Activated CD8-positive, alpha-beta memory T cell treated with anti-CD3 and anti-CD28 coated beads for 24 hours (primary cell): ENCODE results near the gene KCNJ14.

Experiments used
- DNase-seq: peaks from one replicate; pipeline ENCODE4 v3.0.0-alpha.2; 2020

KCNJ14 gene

DNA sequence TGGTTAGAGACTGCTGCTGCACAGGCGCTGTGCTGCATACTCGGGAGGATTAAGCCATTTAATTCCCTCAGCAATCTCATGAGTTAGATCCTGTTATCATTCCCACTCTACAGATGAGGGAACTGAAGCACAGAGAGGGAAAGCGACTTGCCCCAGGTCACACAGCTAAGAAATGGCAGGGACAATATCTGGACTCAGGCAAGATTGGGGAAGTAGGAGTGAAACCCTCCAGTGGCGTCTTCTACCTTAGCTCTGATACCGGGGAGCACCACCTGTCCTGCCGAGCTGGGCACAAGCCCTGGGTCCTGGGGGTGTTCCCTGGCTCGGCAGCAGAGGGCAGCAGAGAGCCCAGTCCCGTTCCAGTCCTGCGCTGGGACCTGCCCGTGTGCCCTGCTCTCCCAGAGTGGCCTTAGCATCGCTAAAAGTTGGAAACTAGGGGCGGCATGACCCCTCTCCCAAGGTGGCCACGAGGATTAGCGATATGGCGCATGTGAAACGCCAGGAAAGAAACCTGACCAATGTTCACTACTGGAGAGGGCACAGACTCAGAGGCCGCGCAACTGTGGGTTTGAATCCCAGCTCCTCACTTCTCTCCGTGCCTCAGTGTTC is 34.3 kb downstream of the KCNJ14 start:
- DNase-seq, result peak; percentile 95

DNA sequence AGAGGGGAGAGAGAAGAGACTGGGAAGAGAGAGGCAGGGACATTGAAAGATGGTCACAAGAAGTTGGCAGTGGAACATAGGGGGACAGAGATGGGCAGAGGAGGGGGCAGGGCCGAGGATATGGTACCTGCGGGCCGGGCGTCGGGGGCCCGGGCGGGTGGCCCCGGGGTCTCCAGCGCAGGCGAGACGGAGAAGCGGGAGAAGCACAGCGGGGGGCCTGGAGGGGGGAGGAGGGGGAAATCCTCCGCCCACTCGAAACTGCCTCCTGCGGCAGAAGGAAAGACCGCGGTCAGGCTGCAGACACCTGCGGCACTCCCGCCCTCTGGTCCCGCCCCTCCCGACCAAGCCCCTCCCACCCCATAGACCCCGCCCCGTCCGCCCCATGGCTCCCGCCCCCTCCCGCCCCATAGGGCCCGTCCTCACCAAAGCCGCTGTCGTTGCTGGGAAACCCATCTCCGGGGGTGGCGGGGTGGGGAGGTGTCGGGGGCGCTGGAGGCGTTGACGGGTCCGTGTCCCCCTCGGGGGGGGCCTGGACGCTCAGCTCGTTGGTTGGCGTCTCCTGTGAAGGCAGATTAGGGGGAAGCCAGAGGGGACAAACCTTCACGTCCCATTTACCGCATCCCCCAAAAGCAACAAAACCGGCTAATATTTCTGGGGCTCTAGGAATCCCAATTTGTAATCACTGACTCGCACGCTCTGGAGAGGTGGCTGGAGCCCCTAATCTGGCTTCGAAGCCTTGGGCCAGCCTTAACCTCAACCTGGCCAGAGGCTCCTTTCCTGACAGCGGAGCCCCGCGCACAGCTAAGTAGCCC is 35.8 kb downstream of the KCNJ14 start:
- peak; percentile 80 for DNase-seq

DNA sequence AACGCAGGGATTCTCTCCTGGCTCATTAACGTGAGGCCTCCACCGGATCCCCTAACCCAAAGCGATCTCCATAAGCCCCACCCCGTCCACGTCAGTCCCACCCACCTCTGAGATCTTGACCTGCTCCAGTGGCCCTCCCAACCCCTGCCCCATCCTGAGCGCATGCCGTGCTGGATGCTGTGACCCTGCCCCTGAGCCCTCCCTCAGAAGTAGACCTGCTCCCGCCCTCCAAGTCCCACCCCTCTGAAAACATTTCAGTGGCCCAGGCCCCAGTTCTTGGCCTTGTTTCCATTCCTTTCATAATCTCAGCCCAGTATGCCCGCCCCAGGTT is 36.4 kb downstream of the KCNJ14 start:
- DNase-seq, result no peak

DNA sequence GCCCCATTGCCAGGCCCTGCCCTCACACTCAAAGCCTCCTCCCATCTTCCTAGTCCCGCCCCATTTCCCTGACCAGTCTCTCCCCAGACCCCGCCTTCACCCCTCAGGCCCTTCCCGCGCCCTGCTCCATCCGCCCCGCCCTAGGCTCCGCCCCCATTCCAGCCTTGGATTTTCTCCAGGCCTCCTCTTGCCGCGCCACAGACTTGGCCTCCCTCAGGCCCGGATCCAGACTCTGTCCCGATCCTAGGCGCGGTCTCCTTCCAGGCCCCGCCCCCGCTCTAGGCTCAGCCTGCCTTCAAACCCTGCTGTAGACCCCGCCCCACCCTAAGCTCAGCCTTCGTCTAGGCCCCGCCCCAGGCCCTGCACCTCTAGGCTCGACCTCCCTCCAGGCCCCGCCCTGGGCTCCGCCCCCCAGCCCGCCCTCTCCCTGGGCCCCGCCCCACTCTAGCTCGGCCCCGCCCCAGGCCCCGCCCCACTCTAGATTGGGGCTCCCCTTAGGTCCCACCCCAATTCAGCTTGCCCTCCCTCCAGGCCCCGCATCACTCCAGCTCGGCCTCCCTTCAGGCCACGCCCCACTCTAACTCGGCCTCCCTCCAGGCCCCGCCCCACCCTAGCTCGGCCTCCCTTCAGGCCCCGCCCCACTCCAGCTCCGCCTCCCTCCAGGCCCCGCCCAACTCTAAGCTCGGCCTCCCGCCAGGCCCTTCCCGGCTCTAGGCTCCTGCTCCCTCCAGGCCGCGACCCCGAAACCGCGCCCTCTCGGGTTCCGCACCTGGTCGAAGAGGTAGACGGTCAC is 37.7 kb downstream of the KCNJ14 start:
- peak; percentile 92 for DNase-seq

DNA sequence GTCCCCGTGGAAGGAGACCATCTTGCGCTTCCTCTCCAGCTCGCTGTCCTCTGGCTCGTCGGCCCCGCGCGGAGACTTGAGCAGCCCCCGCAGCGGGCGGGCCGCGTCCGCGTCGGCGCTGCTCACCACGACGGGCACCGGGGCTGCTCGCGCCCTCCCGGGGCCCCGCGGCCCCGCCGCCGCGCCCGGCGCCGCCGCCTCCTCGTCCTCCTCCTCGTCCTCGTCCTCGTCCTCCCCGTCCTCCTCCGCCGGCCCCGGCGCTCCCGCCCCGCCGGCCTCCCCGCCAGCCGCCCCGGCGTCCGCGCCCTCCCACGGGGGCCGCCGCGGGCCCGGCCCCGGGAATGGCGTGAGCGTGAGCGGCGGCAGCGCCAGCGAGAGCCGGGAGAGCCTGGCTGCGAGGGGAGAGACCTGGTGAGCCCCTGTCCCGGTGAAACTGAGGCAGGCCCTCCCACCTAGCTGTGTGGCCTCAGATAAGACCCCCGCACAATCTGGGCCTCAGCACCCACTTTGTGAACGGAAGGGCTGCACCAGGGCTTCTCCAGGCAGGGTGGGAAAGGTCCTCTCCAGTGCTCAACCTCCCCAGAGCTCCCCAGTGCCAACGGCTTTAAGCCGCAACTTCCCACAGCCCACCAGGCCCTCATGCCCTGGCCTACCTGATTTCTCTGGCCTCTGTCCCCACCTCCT is 38.5 kb downstream of the KCNJ14 start:
- no peak for DNase-seq

DNA sequence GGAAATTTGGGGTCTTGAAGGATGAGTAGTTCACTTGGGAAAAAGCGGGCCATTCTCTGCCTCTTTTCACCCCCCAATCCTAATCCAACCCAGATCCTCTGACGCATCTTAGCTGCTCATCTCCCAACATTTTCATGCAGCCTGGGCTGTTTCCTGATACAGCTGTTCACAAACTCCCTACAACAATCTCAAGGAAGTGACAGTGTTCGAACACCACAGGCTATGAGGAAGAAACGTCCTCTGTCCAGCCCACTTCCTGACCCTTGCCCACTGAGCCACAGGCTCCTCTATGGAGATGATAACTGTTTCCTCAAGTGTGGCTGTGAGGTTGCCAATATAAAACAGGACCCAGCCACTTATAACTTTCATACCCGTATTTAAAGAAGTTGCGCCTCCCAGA is 40.0 kb downstream of the KCNJ14 start:
- no peak for DNase-seq

DNA sequence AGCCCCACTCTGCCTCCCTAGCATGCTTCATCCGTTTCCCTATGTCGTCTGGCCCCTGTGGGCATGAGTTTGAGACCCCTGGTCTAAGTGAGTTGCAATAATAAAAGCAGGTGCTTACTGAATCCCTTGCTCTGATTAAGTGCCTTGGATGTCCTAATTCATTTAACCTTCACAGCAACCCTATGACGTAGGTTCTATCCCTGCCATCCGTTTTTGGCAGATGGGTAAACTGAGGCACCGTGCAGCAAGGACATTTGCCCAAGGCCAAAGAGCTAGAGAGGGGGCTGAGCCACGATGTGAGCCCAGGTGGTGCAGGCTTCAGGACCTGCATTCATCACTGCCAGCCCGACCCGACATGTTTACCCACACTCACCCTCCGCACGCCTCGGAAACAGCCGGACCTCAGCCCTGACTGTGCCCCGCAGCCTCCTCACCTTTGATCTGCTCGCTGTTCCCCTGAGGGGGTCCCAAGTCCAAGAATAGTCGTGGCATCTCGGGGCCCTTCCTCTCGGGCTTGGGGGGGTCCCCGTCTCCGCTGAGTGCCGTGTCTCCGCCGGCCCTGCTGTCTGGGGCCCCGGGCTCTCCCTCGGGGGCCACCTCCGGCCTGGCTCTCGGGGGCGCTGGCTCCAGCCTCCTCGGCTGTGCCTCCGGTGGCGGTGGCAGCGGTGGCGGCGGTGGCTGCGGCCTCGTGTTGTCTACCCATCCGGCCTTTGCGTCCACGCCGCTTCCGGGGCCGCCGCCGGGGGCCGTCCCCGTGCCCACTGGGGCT is 41.8 kb downstream of the KCNJ14 start:
- no peak for DNase-seq

DNA sequence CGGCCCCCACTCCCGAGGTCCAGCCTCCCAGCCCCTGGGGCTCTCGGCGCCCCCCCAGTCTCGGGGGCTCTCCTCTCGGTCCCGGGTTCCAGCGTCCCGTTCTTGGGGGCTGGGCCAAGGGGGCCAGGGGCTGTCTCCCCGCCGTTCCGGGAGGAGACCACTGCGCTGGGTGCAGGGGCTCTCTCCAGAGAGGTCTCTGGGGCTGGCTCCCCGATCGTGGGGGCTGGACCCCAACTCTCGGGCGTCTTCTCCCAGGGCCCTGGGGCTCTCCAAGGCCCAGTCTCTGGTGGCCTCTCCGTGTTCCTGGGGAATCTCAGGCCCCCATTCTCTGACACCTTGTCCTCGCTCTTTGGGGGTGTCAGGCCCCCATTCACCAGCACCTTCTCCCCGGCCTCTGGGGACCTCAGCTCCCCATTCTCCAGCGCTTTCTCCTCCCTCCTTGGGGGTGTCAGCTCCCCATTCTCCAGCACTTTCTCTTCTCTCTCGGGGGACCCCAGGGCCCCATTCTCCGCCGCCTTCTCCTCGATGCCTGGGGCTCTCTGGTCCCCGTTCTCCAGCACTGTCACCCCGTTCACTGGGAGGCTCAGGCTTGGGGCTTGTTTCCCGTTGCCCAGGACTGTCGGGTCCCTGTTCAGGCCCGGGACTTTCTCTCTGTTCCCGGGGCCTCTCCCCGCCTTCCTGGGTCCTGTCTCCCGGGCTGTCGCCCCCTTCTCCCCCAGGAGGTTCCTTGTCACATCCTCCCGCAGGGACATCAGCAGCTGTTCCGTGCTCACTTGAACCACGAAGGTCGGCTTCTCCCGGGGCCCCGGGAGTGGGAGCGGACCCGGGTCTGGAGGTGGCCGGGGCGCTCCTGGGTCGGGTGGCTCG is 42.6 kb downstream of the KCNJ14 start:
- no peak for DNase-seq

DNA sequence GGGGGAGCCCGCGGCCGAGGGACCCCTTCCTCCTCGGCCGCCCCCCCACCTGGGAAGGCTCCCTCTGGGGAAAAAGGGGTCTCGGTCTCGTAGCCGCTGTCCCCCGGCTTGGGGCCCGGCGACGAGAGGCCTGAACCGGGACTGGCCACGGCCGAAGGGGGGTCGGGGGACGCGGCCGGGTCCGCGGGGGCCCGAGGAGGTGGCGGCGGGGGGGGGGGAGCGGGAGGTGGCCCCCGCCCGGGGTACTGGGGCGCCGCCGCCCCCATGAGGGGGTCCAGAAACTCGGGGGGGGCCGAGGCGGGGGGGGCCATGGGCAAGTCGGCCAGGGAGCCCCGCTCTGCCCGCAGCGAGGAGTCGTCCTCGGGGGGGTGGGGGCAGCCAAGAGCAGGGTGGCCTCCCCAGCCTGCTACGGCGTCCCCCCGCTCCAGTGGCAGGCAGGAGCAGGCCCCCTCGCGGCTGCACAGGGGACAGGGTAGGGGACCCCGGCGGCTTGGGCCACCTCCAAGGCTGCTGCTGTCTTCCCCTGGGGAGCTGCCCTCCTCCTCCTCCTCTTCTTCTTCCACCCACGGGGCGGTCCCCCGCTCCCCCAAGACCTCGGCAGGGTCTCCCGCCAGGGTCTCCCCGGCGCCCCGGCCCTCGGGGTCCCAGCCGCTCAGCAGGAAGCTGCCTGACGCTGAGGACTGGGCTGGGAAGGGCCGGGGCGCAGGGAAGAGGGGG is 43.4 kb downstream of the KCNJ14 start:
- DNase-seq, result no peak

DNA sequence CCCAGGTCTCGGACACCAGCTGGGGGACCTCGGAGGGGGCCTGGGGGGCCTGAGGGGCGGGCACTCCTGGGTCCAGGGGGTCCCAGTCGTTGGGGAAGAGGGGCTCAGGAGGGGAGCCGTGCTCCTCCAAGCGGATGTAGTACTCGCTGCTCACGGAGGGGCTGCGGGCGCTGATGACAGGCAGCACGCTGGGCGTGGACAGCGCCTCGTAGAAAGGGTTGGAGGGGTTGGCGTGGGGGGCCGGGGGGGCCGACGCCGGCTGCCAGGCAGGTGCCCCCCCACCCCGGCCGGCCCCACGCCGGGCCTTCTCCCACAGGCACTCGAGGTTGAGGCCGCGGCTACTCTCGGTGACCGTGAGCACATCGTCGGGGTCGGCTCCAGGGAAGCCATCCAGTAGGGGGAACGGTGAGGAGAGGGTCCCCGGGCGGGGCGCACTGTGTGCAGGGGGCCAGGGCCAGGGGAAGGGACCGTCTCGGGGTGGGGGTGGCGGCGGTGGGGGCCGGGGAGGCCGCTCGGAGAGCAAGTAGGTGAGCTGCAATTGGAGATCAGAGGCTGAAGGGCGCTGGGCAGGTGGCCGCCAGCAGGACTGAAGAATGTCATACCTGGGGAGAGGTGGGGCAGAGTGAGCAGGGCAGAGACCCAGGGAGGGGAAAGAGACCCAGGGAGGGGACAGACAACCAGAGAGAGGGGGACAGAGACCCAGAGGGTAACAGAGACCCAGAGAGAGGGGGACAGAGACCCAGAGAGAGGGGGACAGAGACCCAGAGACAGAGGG is 44.1 kb downstream of the KCNJ14 start:
- DNase-seq, result no peak

DNA sequence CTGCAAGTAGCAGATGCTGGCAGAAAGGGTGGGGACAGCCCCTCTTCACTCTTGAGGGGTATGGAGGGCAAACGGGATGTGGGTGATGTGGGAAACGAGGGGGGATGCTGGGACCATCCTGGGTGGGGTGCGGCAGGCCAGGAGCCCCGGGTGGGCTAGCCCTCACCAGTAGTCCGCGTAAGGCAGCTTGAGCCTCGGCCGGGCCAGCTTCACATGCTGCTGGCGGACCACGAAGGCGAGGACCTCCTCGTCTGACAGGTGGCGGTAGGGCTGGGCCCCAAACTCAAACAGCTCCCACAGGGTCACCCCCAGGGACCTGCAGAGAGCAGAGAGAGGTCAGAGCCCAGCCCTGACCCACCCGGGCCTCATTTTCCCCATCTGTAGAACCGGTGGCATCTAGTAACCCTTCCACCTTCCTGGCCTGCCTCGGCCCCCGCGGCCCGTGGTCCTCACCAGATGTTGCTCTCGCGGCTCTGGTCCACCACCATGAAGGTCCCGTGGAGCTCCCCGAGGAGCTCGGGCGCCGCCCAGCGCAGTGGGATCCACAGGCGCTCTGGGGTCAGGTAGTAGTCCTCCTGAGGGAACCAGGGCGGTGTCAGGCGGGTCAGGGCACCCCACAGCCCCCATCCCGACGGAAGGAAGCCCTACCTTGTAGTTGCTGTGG is 45.6 kb downstream of the KCNJ14 start:
- DNase-seq, result no peak

DNA sequence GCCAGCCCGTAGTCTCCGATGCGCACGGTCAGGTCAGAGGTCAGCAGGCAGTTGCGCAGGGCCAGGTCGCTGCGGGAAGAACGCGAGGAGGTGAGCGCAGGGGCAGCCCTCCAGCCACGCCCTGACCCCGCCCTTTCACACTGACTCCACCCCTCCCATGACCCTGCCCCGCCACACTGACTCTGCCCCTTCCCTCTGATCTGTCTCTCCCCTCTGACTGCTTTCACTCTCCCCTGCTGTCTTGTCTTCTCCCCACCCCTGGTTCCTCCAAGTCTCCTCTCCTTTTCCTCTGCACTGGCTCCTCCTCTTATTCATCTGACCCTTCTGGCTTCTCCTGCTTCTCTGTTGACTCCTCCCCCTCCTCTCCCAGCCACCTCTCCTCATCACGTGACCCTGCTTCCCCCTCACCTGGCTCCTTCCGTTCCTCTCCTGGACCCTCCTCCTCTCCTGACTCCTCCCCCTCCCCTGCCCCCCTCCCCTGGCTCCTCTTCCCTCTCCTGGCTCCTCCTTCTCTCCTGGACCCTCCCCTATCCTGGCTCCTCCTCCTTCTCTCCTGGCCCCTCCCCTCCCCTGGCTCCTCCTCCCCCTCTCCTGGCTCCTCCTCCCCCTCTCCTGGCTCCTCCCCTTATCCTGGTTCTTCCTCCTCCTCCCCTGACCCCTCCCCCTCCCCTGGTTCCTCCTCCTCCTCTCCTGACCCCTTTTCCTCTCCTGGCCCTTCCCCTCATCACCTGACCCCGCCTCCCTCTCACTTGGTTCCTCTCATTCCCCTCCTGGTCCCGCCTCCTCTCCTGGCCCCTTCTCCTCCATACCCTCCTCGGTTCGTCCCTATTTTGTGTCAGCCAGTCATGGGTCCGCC is 46.3 kb downstream of the KCNJ14 start:
- DNase-seq, result no peak

DNA sequence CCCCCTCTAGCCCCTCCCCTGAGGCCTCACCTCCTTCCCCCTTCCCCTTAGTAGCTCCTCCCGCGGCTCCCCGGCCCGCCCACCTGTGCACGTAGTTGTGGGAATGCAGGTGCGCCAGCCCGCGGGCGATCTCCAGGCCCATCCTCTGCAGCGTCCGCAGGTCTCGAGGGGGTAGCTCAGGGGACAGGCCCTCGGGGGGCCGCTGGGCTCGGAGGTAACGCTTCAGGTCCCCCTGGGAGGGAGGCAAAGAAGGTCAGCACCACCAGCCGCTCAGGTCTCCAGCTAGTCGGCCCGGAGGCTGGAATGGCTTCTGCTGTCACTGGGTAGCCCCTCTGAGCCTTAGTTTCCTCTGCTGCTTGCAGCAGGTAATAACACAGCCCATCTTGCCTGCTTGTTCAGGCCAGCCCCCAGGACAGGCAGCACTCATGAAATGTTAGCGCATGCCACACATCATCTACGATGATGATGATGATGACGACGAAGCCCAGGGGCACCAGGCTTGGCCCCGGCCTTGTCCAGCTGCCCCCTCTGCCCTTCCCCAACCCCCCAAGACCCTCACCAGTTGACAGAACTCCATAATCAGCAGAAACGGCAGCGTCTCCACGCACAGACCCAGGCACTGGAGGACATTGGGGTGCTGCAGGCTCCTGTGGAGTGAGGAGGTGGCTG is 47.1 kb downstream of the KCNJ14 start:
- DNase-seq, result peak; percentile 80

DNA sequence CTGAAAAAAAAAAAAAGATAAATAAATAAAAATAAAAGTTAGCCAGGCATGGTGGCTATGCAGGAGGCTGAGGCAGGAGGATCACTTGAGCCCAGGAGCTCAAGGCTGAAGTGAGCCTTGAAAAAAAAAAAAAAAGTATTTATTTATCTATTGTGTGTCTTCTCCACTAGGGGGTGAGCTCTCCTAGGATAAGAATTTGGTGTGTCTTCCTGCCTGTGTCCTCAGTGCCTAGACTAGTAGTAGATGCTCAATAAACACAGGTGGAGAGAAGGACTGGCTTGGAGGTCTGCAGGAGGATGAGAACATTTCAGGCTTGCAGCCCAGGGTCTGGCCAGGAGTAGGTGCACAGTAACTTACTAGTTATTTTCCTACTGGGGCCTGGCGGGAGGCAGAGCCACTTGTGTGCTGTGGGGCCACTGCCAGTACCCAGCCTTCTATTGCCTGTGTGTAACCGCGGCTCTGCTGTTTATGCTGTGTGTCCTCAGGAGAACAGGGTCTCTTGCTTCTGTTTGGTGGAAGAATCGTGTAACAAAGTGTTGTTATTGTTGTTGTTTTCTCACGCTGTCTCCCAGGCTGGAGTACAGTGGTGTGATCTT is 50.9 kb downstream of the KCNJ14 start:
- no peak for DNase-seq

DNA sequence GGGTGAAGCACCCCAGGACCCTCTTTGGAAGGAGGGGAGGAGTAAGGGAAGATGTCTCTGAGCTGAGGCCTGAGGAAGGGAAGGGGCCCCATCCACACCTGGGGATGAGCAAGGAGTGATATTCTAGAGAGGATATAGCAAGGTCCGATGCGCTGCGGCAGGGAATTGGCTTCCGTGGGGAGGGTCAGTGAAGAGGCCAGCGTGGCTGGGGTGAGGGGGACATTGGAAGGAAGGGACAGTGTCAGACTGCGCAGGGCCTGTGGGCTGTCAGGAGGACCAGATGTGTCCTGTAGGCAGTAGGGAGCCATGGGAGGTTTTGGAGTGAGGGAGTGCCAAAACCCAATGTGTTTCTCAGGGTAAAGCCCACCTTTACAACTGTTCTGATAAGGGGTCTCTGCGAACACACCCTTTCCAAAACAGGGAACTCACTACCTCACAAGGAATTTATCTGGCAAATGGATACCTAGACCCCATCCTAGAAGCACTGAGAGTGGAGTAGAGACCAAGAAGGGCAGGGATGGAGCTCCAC is 52.6 kb downstream of the KCNJ14 start:
- no peak for DNase-seq

DNA sequence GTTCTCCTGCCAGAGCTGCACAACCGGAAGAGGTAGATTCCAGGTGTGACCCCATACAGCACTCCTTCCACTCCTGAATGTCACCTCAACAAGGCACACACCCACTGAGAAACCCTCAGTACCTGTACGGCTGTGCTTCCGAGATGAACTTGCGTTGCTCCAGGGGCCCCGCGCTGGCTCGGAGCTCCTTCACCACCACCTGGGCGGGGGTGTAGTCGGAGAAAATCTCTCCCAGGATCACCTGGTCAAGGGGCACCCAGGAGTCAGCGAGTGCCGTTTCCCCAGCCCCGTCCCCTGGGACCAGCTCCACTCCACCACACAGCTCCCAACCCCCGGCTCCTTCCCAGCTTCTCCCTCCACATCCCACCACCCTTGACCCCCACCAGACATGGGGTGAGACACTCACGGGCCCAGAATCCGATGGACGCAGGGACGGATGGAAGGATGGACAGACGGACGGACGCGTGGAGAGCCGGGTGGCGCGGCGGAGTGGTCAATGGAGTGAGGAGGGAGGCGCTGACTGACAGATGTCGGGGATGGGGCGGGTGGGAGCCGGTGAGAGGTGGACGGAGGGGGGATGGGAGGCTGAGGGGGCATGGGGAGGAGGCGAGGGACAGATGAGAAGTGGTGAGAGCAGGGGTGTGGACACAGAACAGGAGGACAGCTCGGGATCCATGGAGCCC is 53.5 kb downstream of the KCNJ14 start:
- no peak for DNase-seq
